Uterus (tissue), 4 donors: Measurements from ENCODE around the gene SIGLEC12. TPM values are rescaled to one million over a fixed set of nuclear protein-coding genes. Genes with fewer than 3 reads are reported as not detected.

ENCODE experiments used
- DNase-seq, 2 donors: peaks; one replicate each; pipeline ENCODE4 v3.0.0-alpha.2; 2019 to 2020
- H3K27ac ChIP-seq, 2 donors: fragments of 200-600 bp; sonication (generic); 1 replicate in 1 of 2; 2 replicates in 1 of 2; pipeline ENCODE4 v1.5.1; 2016 to 2018
- H3K27me3 ChIP-seq, 2 donors: fragments of 200-600 bp; sonication (generic); one replicate each; pipeline ENCODE4 v1.5.1; 2018 to 2019; ENCODE audit warnings: control low read depth in 1 of 2
- H3K36me3 ChIP-seq, 2 donors: fragments of 200-600 bp; sonication (generic); one replicate each; pipeline ENCODE4 v1.5.1; 2019; ENCODE audit warnings: control low read depth in 1 of 2
- H3K4me1 ChIP-seq, 2 donors: fragments of 200-600 bp; sonication (generic); one replicate each; pipeline ENCODE4 v1.5.1; 2018 to 2019; ENCODE audit warnings: control low read depth in 1 of 2
- H3K4me3 ChIP-seq, 2 donors: fragments of 200-600 bp; sonication (generic); 1 replicate in 1 of 2; 2 replicates in 1 of 2; pipeline ENCODE4 v1.5.1; 2018 to 2019; ENCODE audit warnings: mild to moderate bottlenecking in 1 of 2
- H3K9me3 ChIP-seq, 2 donors: fragments of 200-600 bp; sonication (generic); one replicate each; pipeline ENCODE4 v1.5.1; 2019; ENCODE audit warnings: control low read depth in 1 of 2
- CTCF ChIP-seq, 4 experiments: fragments of 200-600 bp in 2 of 4; fragments of 450-650 bp in 2 of 4; sonication (generic) in 2 of 4; IDR thresholded peaks; one replicate each; pipeline ENCODE4 v1.5.1; 2016 to 2019; ENCODE audit warnings: antibody characterized with exemption in 4 of 4, mild to moderate bottlenecking in 2 of 4, moderate library complexity in 1 of 4
- POLR2A ChIP-seq, 2 donors: fragments of 450-650 bp; IDR thresholded peaks; one replicate each; pipeline ENCODE4 v1.6.1; 2016; ENCODE audit warnings: antibody characterized with exemption in 2 of 2, mild to moderate bottlenecking in 1 of 2, moderate library complexity in 1 of 2
- intact Hi-C: fragments of 100-400 bp; cut with DNase I; formaldehyde crosslinking; loops from one replicate; pipeline ENCODE4 v1.15.1; 2023; ENCODE audit warnings: low total_unique reads
- total RNA-seq, 4 donors: library from RNA; depleted of rRNA in 3 of 4; stranded (reverse); fragments of >200 nt in 3 of 4; gene quantifications; one replicate each; pipeline versions ENCODE4 v1.1.0 to v1.2.4, GENCODE V29; 2014 to 2023
- donor health status: DM: yes; HTN: yes; CAD: no.

Gene SIGLEC12
- total RNA-seq, 4 donors from 2014 or later, result 0.21 to 0.40 TPM; not detected in 2

GRCh38 chr19:51511353-51511752, 9.8 kb upstream of the SIGLEC12 start:
- H3K9me3 ChIP-seq, result no peaks in the 10 kb centered on the region
- no peak overlapping the region for H3K4me3 ChIP-seq
- DNase-seq, result no peak
- no peaks in the 10 kb centered on the region for H3K4me1 ChIP-seq
- no peak overlapping the region for H3K27ac ChIP-seq
- H3K36me3 ChIP-seq, result no peaks in the 10 kb centered on the region
- no peaks in the 10 kb centered on the region for H3K27me3 ChIP-seq
- intact Hi-C loops, result no loop called here
- no peak for TF ChIP-seq POLR2A (IDR thresholded peaks at IDR 0.05)
- TF ChIP-seq CTCF (IDR thresholded peaks at IDR 0.05), result no peak

GRCh38 chr19:51509823-51510660, 8.4 kb upstream of the SIGLEC12 start:
- H3K9me3 ChIP-seq, result no peaks in the 10 kb centered on the region
- no peaks in the 10 kb centered on the region for H3K27me3 ChIP-seq
- no peak for DNase-seq
- no peaks in the 10 kb centered on the region for H3K4me1 ChIP-seq
- H3K27ac ChIP-seq, result no peak overlapping the region
- no peak overlapping the region for H3K4me3 ChIP-seq
- TF ChIP-seq POLR2A (IDR thresholded peaks at IDR 0.05), result no peak
- TF ChIP-seq CTCF (IDR thresholded peaks at IDR 0.05), result no peak
- no peaks in the 10 kb centered on the region for H3K36me3 ChIP-seq
- intact Hi-C loops, result no loop called here

- no peaks in the 10 kb centered on the region for H3K36me3 ChIP-seq
- DNase-seq, result no peak
- H3K27ac ChIP-seq, result no peak overlapping the region
- intact Hi-C loops, result no loop called here
- H3K27me3 ChIP-seq, result no peaks in the 10 kb centered on the region
- no peaks in the 10 kb centered on the region for H3K4me1 ChIP-seq
- TF ChIP-seq POLR2A (IDR thresholded peaks at IDR 0.05), result no peak
- TF ChIP-seq CTCF (IDR thresholded peaks at IDR 0.05), result no peak
- no peak overlapping the region for H3K4me3 ChIP-seq
- no peaks in the 10 kb centered on the region for H3K9me3 ChIP-seq
These were observed 6.6 kb upstream of the SIGLEC12 start for GRCh38 chr19:51508059-51508733.

GRCh38 chr19:51507640-51508058, 6.0 kb upstream of the SIGLEC12 start:
- no peaks in the 10 kb centered on the region for H3K27me3 ChIP-seq
- no peak for TF ChIP-seq POLR2A (IDR thresholded peaks at IDR 0.05)
- no peak for TF ChIP-seq CTCF (IDR thresholded peaks at IDR 0.05)
- H3K27ac ChIP-seq, result no peak overlapping the region
- no peak for DNase-seq
- intact Hi-C loops, result no loop called here
- no peaks in the 10 kb centered on the region for H3K9me3 ChIP-seq
- H3K4me1 ChIP-seq, result no peaks in the 10 kb centered on the region
- H3K4me3 ChIP-seq, result no peak overlapping the region
- H3K36me3 ChIP-seq, result no peaks in the 10 kb centered on the region

GRCh38 chr19:51507192-51507591, 5.6 kb upstream of the SIGLEC12 start:
- TF ChIP-seq CTCF (IDR thresholded peaks at IDR 0.05) (no peak), POLR2A (IDR thresholded peaks at IDR 0.05) (no peak)
- Histone ChIP-seq H3K36me3 (no peaks in the 10 kb centered on the region), H3K4me1 (no peaks in the 10 kb centered on the region), H3K9me3 (no peaks in the 10 kb centered on the region), H3K27ac (no peak overlapping the region), H3K27me3 (no peaks in the 10 kb centered on the region), H3K4me3 (no peak overlapping the region)
- DNase-seq, result no peak
- intact Hi-C loops, result no loop called here
